WTC11 (cell line): Measurements from ENCODE around the gene RGMB. TPM values are rescaled to one million over a fixed set of nuclear protein-coding genes. Genes with fewer than 3 reads are reported as not detected.

Experiments used
- ATF3 ChIP-seq: sonication (generic); formaldehyde crosslinking; conservative IDR thresholded peaks from 2 replicates; pipeline ENCODE4 v1.8.1; 2022; ENCODE audit warnings: mild to moderate bottlenecking, missing genetic modification reagents
- ATF6 ChIP-seq: sonication (generic); formaldehyde crosslinking; IDR thresholded peaks from 2 replicates; pipeline ENCODE4 v1.8.1; 2023; ENCODE audit warnings: mild to moderate bottlenecking, missing genetic modification reagents
- CDX4 ChIP-seq: fragments of 250-450 bp; sonication (Bioruptor Pico); IDR thresholded peaks from 2 replicates; pipeline ENCODE4 v1.9.0; 2021; ENCODE audit warnings: moderate library complexity, mild to moderate bottlenecking, inconsistent platforms, borderline replicate concordance
- CTCF ChIP-seq: fragments of 200-600 bp; IDR thresholded peaks from 2 replicates; pipeline ENCODE4 v1.8.0; 2022; ENCODE audit warnings: antibody characterized with exemption
- ELF4 ChIP-seq: sonication (generic); formaldehyde crosslinking; IDR thresholded peaks from 2 replicates; pipeline ENCODE4 v1.8.1; 2022; ENCODE audit warnings: low read depth, mild to moderate bottlenecking, moderate library complexity, missing genetic modification reagents
- ERG ChIP-seq: fragments of 250-450 bp; sonication (Bioruptor Pico); IDR thresholded peaks from 2 replicates; pipeline ENCODE4 v1.8.0; 2021; ENCODE audit warnings: mild to moderate bottlenecking
- FOXP1 ChIP-seq: sonication (generic); formaldehyde crosslinking; IDR thresholded peaks from 2 replicates; pipeline ENCODE4 v1.8.0; 2022; ENCODE audit warnings: missing genetic modification reagents, mild to moderate bottlenecking, moderate library complexity, borderline replicate concordance
- GRHL2 ChIP-seq: fragments of 250-450 bp; sonication (Bioruptor Pico); IDR thresholded peaks from 2 replicates; pipeline ENCODE4 v1.8.0; 2022; ENCODE audit warnings: mild to moderate bottlenecking, moderate library complexity; ENCODE audit not compliant: insufficient replicate concordance, severe bottlenecking
- IRF1 ChIP-seq: sonication (generic); formaldehyde crosslinking; IDR thresholded peaks from 2 replicates; pipeline ENCODE4 v1.8.0; 2023; ENCODE audit warnings: missing genetic modification reagents
- MAX ChIP-seq: sonication (generic); formaldehyde crosslinking; IDR thresholded peaks from 2 replicates; pipeline ENCODE4 v1.8.0; 2022; ENCODE audit warnings: mild to moderate bottlenecking, missing genetic modification reagents
- MXD4 ChIP-seq: fragments of 250-450 bp; sonication (Bioruptor Pico); IDR thresholded peaks from 2 replicates; pipeline ENCODE4 v1.8.0; 2021; ENCODE audit warnings: mild to moderate bottlenecking, moderate library complexity, borderline replicate concordance
- NFATC4 ChIP-seq: fragments of 250-450 bp; sonication (Bioruptor Pico); IDR thresholded peaks from 2 replicates; pipeline ENCODE4 v1.9.0; 2021; ENCODE audit warnings: mild to moderate bottlenecking
- NFE2L1 ChIP-seq: sonication (generic); formaldehyde crosslinking; IDR thresholded peaks from 2 replicates; pipeline ENCODE4 v1.8.1; 2023; ENCODE audit warnings: missing genetic modification reagents
- NR2C2 ChIP-seq: sonication (generic); formaldehyde crosslinking; IDR thresholded peaks from 2 replicates; pipeline ENCODE4 v1.8.0; 2022; ENCODE audit warnings: mild to moderate bottlenecking, missing genetic modification reagents
- NR3C1 ChIP-seq: sonication (generic); formaldehyde crosslinking; conservative IDR thresholded peaks from 2 replicates; pipeline ENCODE4 v1.8.1; 2023; ENCODE audit warnings: low read depth, mild to moderate bottlenecking, missing genetic modification reagents
- OVOL2 ChIP-seq: fragments of 250-450 bp; sonication (Bioruptor Pico); IDR thresholded peaks from 2 replicates; pipeline ENCODE4 v1.9.0; 2021; ENCODE audit warnings: mild to moderate bottlenecking, borderline replicate concordance
- RELA ChIP-seq: sonication (generic); formaldehyde crosslinking; IDR thresholded peaks from 2 replicates; pipeline ENCODE4 v1.8.1; 2022; ENCODE audit warnings: missing genetic modification reagents, mild to moderate bottlenecking, borderline replicate concordance
- ZMAT4 ChIP-seq: fragments of 250-450 bp; sonication (Bioruptor Pico); IDR thresholded peaks from 2 replicates; pipeline ENCODE4 v1.9.0; 2021; ENCODE audit warnings: mild to moderate bottlenecking
- ZNF232 ChIP-seq: sonication (generic); formaldehyde crosslinking; IDR thresholded peaks from 2 replicates; pipeline ENCODE4 v1.8.0; 2022; ENCODE audit warnings: mild to moderate bottlenecking, missing genetic modification reagents
- ZNF416 ChIP-seq: fragments of 250-450 bp; sonication (Bioruptor Pico); IDR thresholded peaks from 2 replicates; pipeline ENCODE4 v1.9.0; 2021; ENCODE audit warnings: mild to moderate bottlenecking, inconsistent platforms
- ZNF425 ChIP-seq: fragments of 250-450 bp; sonication (Bioruptor Pico); conservative IDR thresholded peaks from 2 replicates; pipeline ENCODE4 v1.9.0; 2021; ENCODE audit warnings: mild to moderate bottlenecking
- ZNF532 ChIP-seq: fragments of 250-450 bp; sonication (Bioruptor Pico); IDR thresholded peaks from 2 replicates; pipeline ENCODE4 v1.9.0; 2021; ENCODE audit warnings: mild to moderate bottlenecking, borderline replicate concordance
- ZNF671 ChIP-seq: fragments of 250-450 bp; sonication (Bioruptor Pico); IDR thresholded peaks from 2 replicates; pipeline ENCODE4 v1.8.0; 2021; ENCODE audit warnings: mild to moderate bottlenecking
- total RNA-seq: library from RNA; stranded (reverse); gene quantifications from 3 replicates; pipeline ENCODE4 v1.2.3, GENCODE V29; 2021

The RGMB gene
- total RNA-seq, 1 experiment from 2014 or later = 33.0 TPM

- TF ChIP-seq ZNF532 (no peak), MXD4 (CRISPR knock-in tag) (no peak), ZMAT4 (CRISPR knock-in tag) (no peak), RELA (no peak; the same call in 1 of the 2 replicates), ELF4 (CRISPR knock-in tag) (no peak), CTCF (no peak), MAX (CRISPR knock-in tag) (no peak), ZNF416 (CRISPR knock-in tag) (no peak; the same call in 1 of the 2 replicates), NR2C2 (no peak), ERG (CRISPR knock-in tag) (peak; percentile 77; the same call in 1 of the 2 replicates), OVOL2 (no peak), ZNF232 (CRISPR knock-in tag) (no peak), ATF3 (CRISPR knock-in tag) (no peak), ATF6 (CRISPR knock-in tag) (no peak), NFE2L1 (CRISPR knock-in tag) (peak; percentile 57; the same call in 1 of the 2 replicates), ZNF671 (CRISPR knock-in tag) (no peak), FOXP1 (CRISPR knock-in tag) (peak; percentile 73; the same call in 1 of the 2 replicates), IRF1 (peak; percentile 33; the same call in 1 of the 2 replicates), NR3C1 (CRISPR knock-in tag) (no peak), CDX4 (CRISPR knock-in tag) (no peak), NFATC4 (CRISPR knock-in tag) (0 out of 2 replicates have a peak, but pooled peaks have one; percentile 12), GRHL2 (CRISPR knock-in tag) (no peak), ZNF425 (no peak)
Observed at GRCh38 chr5:98773464-98774191, at the start of gene RGMB (continued).
